ENCODE data around the gene DAZL.

- TF ChIP-seq CTCF (IDR thresholded peaks at IDR 0.05) (no peak), ZFX (IDR thresholded peaks at IDR 0.05; ENCODE audit: borderline replicate concordance) (no peak)
These were observed 3.6 kb upstream of the DAZL start for GRCh38 chr3:16608816-16609215.

Measured in 22Rv1 (cell line).